Panc1 (cell line): ENCODE measurements around the gene NWD2. TPM values are rescaled to one million over a fixed set of nuclear protein-coding genes. Genes with fewer than 3 reads are reported as not detected.

Source experiments
- ATAC-seq: fragments of 200-7000 bp; cut with Tn5 transposase; 2 replicates; pipeline ENCODE4 v1.9.1; 2020; ENCODE audit warnings: mild to moderate bottlenecking, moderate library complexity
- BruUV-seq: library from RNA; stranded (reverse); fragments of 400-500 nt; replicated peaks from 2 replicates; lab custom pipeline; 2021; lab: Mats Ljungman, UMichigan
- CTCF ChIA-PET: fragments of 300-600 bp; sonication (Branson Sonifier 250); formaldehyde crosslinking; loops from one replicate; lab custom pipeline; 2022; ENCODE audit warnings: antibody characterized with exemption; lab: Charles Lee
- POLR2A ChIA-PET: fragments of 300-600 bp; sonication (Branson Sonifier 250); formaldehyde crosslinking; loops from one replicate; lab custom pipeline; 2022; ENCODE audit warnings: antibody characterized with exemption; lab: Charles Lee
- DNase-seq: peaks from one replicate; pipeline ENCODE4 v3.0.0-alpha.2; 2010; ENCODE audit warnings: low read depth, low spot score
- H3K27ac ChIP-seq: 2 replicates; pipeline ENCODE4 v1.5.1; 2011; ENCODE audit warnings: mild to moderate bottlenecking, low read length, inconsistent platforms
- H3K27me3 ChIP-seq: fragments of 200-500 bp; sonication (Bioruptor generic); 2 replicates; pipeline ENCODE4 v1.6.0; 2014; ENCODE audit warnings: low read length, inconsistent platforms; ENCODE audit not compliant: control insufficient read depth, insufficient read depth
- H3K36me3 ChIP-seq: fragments of 200-500 bp; sonication (Bioruptor generic); 2 replicates; pipeline ENCODE4 v1.5.1; 2014; ENCODE audit warnings: inconsistent platforms, mild to moderate bottlenecking, low read length, moderate library complexity; ENCODE audit not compliant: control insufficient read depth, insufficient read depth
- H3K4me1 ChIP-seq: 2 replicates; pipeline ENCODE4 v1.5.1; 2011; ENCODE audit warnings: inconsistent platforms, mild to moderate bottlenecking, low read length, moderate library complexity; ENCODE audit not compliant: control insufficient read depth, insufficient read depth
- H3K4me3 ChIP-seq, 2 experiments: 2 replicates each; pipeline ENCODE4 v1.5.1; 2011 to 2012; ENCODE audit warnings: low read depth in 2 of 2, low read length in 2 of 2, mild to moderate bottlenecking in 2 of 2, inconsistent platforms in 1 of 2, moderate library complexity in 1 of 2
- H3K9me3 ChIP-seq: fragments of 200-500 bp; sonication (Bioruptor generic); 2 replicates; pipeline ENCODE4 v1.5.1; 2014; ENCODE audit warnings: low read depth, mild to moderate bottlenecking, inconsistent platforms, low read length, moderate library complexity; ENCODE audit not compliant: control insufficient read depth, insufficient read depth
- POLR2AphosphoS5 ChIP-seq: IDR thresholded peaks from 2 replicates; pipeline ENCODE4 v1.6.1; 2012; ENCODE audit warnings: mild to moderate bottlenecking, low read depth, low read length, moderate library complexity
- SIN3A ChIP-seq: IDR thresholded peaks from 2 replicates; pipeline ENCODE4 v1.6.1; 2012; ENCODE audit warnings: low read depth, mild to moderate bottlenecking, low read length, moderate library complexity, borderline replicate concordance; ENCODE audit not compliant: insufficient read depth
- TCF7L2 ChIP-seq: IDR thresholded peaks from 2 replicates; pipeline ENCODE4 v1.6.1; 2011; ENCODE audit warnings: mild to moderate bottlenecking, low read depth, low read length, inconsistent platforms
- in situ Hi-C: cut with HindIII; loops from 2 replicates; pipeline ENCODE4 v1.10.0; 2016; ENCODE audit warnings: low sequenced_read_pairs, low pct_unique_long_range_greater_than_20kb
- intact Hi-C: fragments of 100-400 bp; cut with micrococcal nuclease; formaldehyde crosslinking; loops from one replicate; pipeline ENCODE4 v1.10.0; 2022; ENCODE audit not compliant: unreplicated experiment
- total RNA-seq: library from RNA; stranded (reverse); gene quantifications from one replicate; pipeline ENCODE4 v1.2.1, GENCODE V29; 2021; ENCODE audit not compliant: unreplicated experiment
- TF ChIP-seq, protein P1 (sequence below), 2 experiments: IDR thresholded peaks; 2 replicates each; pipeline ENCODE4 v1.6.1; 2011 to 2012; ENCODE audit warnings: low read depth in 2 of 2, control low read depth in 1 of 2, low read length in 1 of 2, mild to moderate bottlenecking in 1 of 2, moderate library complexity in 1 of 2; ENCODE audit not compliant: insufficient read depth in 1 of 2
- TF ChIP-seq, protein P2 (sequence below): fragments of 450-650 bp; IDR thresholded peaks from 2 replicates; pipeline ENCODE4 v1.5.1; 2017; ENCODE audit warnings: mild to moderate bottlenecking

NWD2 gene
- total RNA-seq, 1 experiment from 2014 or later, result not detected

DNA sequence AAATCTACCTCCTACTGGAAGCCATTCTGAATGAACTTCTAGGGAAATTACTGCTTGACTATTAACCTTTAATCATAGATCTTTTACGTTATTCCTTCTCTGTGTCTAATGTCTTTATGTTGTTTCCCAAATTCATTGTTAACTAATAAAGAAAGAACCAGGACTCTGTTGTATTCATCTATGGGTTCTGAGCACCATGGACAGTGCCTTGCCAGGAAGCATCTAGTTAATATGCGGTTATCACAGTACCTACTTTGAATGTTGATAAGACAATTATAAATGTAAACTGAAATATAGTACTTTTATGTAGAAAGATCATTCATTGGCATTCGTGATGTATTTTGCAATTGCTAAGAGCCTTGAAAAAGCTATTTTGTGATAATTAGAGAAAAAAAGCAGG lies 23.8 kb downstream of the NWD2 start:
- DNase-seq (no peak), ATAC-seq (no peak)
- CTCF ChIA-PET, result no interaction called here
- Histone ChIP-seq H3K27me3 (no peaks in the 10 kb centered on the region), H3K4me3 (no peak overlapping the region), H3K27ac (no peak overlapping the region), H3K36me3 (no peaks in the 10 kb centered on the region), H3K9me3 (no peaks in the 10 kb centered on the region), H3K4me1 (no peaks in the 10 kb centered on the region)
- BruUV-seq, result no TSS peak
- in situ Hi-C loops (no loop called here), intact Hi-C loops (no loop called here)
- no peak for TF ChIP-seq TCF7L2
- TF ChIP-seq, protein P1, sequence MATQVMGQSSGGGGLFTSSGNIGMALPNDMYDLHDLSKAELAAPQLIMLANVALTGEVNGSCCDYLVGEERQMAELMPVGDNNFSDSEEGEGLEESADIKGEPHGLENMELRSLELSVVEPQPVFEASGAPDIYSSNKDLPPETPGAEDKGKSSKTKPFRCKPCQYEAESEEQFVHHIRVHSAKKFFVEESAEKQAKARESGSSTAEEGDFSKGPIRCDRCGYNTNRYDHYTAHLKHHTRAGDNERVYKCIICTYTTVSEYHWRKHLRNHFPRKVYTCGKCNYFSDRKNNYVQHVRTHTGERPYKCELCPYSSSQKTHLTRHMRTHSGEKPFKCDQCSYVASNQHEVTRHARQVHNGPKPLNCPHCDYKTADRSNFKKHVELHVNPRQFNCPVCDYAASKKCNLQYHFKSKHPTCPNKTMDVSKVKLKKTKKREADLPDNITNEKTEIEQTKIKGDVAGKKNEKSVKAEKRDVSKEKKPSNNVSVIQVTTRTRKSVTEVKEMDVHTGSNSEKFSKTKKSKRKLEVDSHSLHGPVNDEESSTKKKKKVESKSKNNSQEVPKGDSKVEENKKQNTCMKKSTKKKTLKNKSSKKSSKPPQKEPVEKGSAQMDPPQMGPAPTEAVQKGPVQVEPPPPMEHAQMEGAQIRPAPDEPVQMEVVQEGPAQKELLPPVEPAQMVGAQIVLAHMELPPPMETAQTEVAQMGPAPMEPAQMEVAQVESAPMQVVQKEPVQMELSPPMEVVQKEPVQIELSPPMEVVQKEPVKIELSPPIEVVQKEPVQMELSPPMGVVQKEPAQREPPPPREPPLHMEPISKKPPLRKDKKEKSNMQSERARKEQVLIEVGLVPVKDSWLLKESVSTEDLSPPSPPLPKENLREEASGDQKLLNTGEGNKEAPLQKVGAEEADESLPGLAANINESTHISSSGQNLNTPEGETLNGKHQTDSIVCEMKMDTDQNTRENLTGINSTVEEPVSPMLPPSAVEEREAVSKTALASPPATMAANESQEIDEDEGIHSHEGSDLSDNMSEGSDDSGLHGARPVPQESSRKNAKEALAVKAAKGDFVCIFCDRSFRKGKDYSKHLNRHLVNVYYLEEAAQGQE (IDR thresholded peaks at IDR 0.05; ENCODE audit: insufficient read depth in 1 of 2, low read depth in 2 of 2, low read length in 1 of 2), result peak in 1 of 2 experiments; percentile 64; a peak in 2 of 4 replicates
- POLR2A ChIA-PET, result no interaction called here

DNA sequence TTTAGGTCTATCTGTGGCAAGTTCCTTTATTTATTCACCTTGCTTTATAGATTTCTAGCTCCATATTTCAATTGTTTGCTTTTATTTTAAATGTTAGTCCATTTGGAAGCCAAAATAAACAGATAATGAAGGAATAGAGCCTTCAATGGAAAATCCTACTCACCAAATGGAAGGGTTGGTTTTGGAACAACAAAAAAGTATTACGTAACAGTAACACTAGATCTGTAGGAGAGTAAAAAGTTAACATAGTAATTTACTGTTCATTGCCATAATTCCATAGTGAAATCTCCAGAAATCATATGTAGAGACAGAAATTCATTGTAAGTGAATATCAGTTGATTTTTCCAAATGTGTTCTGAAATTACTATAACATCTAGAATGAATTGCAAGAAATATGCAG lies 34.6 kb downstream of the NWD2 start:
- H3K9me3 ChIP-seq, result no peaks in the 10 kb centered on the region
- intact Hi-C loops (no loop called here), in situ Hi-C loops (no loop called here)
- DNase-seq (no peak), ATAC-seq (no peak)
- H3K36me3 ChIP-seq, result no peaks in the 10 kb centered on the region
- ChIA-PET CTCF (no interaction called here), POLR2A (no interaction called here)
- no peaks in the 10 kb centered on the region for H3K4me1 ChIP-seq
- H3K27me3 ChIP-seq, result no peaks in the 10 kb centered on the region
- H3K27ac ChIP-seq, result no peak overlapping the region
- BruUV-seq, result no TSS peak
- TF ChIP-seq SIN3A, result no peak
- TF ChIP-seq POLR2AphosphoS5, result no peak
- TF ChIP-seq, protein P2, sequence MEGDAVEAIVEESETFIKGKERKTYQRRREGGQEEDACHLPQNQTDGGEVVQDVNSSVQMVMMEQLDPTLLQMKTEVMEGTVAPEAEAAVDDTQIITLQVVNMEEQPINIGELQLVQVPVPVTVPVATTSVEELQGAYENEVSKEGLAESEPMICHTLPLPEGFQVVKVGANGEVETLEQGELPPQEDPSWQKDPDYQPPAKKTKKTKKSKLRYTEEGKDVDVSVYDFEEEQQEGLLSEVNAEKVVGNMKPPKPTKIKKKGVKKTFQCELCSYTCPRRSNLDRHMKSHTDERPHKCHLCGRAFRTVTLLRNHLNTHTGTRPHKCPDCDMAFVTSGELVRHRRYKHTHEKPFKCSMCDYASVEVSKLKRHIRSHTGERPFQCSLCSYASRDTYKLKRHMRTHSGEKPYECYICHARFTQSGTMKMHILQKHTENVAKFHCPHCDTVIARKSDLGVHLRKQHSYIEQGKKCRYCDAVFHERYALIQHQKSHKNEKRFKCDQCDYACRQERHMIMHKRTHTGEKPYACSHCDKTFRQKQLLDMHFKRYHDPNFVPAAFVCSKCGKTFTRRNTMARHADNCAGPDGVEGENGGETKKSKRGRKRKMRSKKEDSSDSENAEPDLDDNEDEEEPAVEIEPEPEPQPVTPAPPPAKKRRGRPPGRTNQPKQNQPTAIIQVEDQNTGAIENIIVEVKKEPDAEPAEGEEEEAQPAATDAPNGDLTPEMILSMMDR, result no peak
- TF ChIP-seq TCF7L2, result no peak
- TF ChIP-seq, protein P1 (IDR thresholded peaks at IDR 0.05; ENCODE audit: insufficient read depth in 1 of 2, low read depth in 2 of 2, low read length in 1 of 2), result no peak
- H3K4me3 ChIP-seq, result no peak overlapping the region
